Measurements from ENCODE around the gene AKAP17A.

The AKAP17A gene, protein sequence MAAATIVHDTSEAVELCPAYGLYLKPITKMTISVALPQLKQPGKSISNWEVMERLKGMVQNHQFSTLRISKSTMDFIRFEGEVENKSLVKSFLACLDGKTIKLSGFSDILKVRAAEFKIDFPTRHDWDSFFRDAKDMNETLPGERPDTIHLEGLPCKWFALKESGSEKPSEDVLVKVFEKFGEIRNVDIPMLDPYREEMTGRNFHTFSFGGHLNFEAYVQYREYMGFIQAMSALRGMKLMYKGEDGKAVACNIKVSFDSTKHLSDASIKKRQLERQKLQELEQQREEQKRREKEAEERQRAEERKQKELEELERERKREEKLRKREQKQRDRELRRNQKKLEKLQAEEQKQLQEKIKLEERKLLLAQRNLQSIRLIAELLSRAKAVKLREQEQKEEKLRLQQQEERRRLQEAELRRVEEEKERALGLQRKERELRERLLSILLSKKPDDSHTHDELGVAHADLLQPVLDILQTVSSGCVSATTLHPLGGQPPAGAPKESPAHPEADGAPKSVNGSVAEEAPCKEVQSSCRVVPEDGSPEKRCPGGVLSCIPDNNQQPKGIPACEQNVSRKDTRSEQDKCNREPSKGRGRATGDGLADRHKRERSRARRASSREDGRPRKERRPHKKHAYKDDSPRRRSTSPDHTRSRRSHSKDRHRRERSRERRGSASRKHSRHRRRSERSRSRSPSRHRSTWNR

DNA sequence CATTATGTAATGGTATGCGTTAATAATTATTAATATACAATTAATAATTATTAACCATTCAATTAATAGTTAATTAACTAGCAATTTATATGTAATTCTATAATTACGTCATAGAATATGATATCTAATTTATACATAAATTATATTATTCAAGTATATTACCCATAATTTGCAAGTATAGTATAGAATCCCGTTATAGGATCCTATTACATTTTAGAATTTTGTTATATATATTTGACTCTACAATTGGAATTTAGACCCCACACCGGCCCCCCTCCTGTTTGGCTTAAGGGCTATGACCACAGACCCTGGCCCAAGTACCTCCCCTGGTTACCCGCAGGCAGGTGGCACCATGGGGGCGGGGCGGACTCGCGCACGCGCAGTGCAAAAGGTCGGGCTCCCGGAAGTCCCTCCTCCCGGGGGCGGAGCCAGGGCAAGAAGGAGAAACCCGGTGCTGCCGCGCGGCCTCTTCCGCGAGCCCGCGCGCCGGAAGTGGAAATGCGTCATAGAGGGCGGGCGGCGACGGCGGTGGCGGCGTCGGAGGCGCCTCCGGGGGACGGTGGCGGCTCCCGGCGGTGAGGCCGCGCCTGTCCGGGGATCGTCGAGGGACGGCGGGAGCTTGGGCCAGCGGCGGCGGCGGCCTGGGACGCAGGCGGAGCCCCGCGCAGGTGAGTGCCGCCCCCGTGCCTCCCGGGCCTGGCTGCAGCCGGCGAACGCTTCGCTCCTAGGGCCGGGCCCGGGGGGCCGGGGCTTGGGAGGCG, at the start of gene AKAP17A:
TSS of gene AKAP17A (plus strand) at position 503 of the 761 bp plus-strand sequence. CDS start 1,859 bp downstream, outside the sequence.
- TF ChIP-seq CTCF (IDR thresholded peaks at IDR 0.05; ENCODE audit: insufficient read depth, low read depth, low read length, missing control alignments), result no peak
- peak; percentile 92 for DNase-seq (ENCODE audit: low read depth)

DNA sequence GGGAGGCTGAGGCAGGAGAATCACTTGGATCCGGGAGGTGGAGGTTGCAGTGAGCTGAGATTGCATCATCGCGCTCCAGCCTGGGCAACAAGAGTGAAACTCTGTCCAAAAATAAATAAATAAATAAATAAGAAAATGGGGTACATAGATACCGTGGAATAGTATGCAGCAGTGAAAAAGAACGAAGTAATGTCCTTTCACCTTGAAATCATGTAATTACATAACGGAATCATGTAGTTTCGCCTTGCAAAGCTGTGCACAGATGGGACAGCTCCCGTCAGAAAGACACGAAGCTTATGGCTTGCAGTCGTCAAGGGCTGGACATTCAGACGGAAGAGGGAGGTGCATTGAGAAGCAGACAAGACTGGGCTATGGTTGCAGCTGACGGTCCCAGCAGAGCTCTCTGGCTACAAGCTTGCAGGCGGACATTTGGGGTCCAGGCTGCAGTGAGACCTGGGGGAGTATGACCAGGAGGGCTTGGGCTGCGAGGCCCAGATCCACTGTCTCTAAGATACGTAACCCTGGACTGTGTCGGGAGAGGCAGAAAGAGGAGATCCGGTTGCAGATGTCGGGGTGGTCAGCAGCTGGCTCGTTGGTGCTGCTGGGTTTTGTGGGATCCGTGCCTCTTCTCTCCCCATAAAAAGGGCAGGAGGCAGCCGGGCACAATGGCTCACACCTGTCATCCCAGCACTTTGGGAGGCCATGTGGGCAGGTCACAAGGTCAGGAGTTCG, 48.2 kb upstream of the AKAP17A start:
- no peak overlapping the region for H3K4me3 ChIP-seq (ENCODE audit: low read length)
- no peak for TF ChIP-seq CTCF (IDR thresholded peaks at IDR 0.05; ENCODE audit: insufficient read depth, low read depth, low read length, missing control alignments)
- no peak for DNase-seq (ENCODE audit: low read depth)

More for the DNA sequence above, at the start of gene AKAP17A:
- H3K4me3 ChIP-seq (ENCODE audit: low read length), result peak within 1 kb of the TSS; percentile 75

DNA sequence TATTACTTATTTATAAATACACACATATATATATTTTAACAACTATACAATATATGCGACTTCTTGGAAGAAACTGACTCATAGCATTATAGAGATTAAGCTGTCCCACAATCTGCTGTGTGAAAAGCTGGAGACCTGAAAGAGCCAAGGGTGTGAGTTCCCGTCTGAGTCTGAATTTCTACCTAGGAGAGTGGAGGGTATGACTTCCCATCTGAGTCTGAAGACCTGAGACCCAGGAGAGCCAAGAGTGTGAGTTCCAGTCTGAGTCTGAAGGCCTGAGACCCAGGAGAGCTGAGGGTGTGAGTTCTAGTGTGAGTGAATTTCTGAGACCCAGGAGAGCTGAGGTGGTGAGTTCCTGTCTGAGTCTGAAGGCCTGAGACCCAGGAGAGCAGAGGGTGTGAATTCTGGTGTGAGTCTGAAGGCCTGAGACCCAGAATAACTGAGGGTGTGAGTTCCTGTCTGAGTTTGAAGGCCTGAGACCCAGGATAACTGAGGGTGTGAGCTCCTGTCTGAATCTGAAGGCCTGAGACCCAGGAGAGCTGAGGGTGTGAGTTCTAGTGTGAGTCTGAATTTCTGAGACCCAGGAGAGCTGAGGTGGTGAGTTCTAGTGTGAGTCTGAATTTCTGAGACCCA, 45.5 kb upstream of the AKAP17A start:
- no peak for TF ChIP-seq CTCF (IDR thresholded peaks at IDR 0.05; ENCODE audit: insufficient read depth, low read depth, low read length, missing control alignments)
- H3K4me3 ChIP-seq (ENCODE audit: low read length), result no peak overlapping the region
- DNase-seq (ENCODE audit: low read depth), result no peak

GRCh38 chrX:1546691-1547251, 44.6 kb upstream of the AKAP17A start:
- no peak for DNase-seq (ENCODE audit: low read depth)
- no peak overlapping the region for H3K4me3 ChIP-seq (ENCODE audit: low read length)
- no peak for TF ChIP-seq CTCF (IDR thresholded peaks at IDR 0.05; ENCODE audit: insufficient read depth, low read depth, low read length, missing control alignments)

GRCh38 chrX:1551959-1552546, 39.4 kb upstream of the AKAP17A start:
- no peak for TF ChIP-seq CTCF (IDR thresholded peaks at IDR 0.05; ENCODE audit: insufficient read depth, low read depth, low read length, missing control alignments)
- no peak overlapping the region for H3K4me3 ChIP-seq (ENCODE audit: low read length)
- no peak for DNase-seq (ENCODE audit: low read depth)
